ENCODE data around the gene TTYH2. TPM values are rescaled to one million over a fixed set of nuclear protein-coding genes. Genes with fewer than 3 reads are reported as not detected.
A peak's percentile ranks its signal among the peaks of the same experiment; 100 is the strongest.

Gene TTYH2
- total and polyA plus RNA-seq, 11 donors = 10.3 to 34.6 (median 22.4) TPM

GRCh38 chr17:74239172-74239571 is 25.8 kb downstream of the TTYH2 start:
- no peak overlapping the region for H3K4me3 ChIP-seq
- DNase-seq (no peak), ATAC-seq (no peak)
- no peaks in the 10 kb centered on the region for H3K27me3 ChIP-seq
- H3K27ac ChIP-seq = no peak overlapping the region
- no peak for TF ChIP-seq CTCF (IDR thresholded peaks at IDR 0.05)
- no peak for TF ChIP-seq POLR2A (IDR thresholded peaks at IDR 0.05)
- intact Hi-C loops (cut with DNase I) = no loop called here
- peaks cover 0 to 21% (median 0%) of the 10 kb centered on the region in 9 donors for H3K36me3 ChIP-seq
- 73 to 89% (median 79%) methylated on average over 9 to 10 of the region's 10 CpGs for WGBS, 4 donors
- H3K4me1 ChIP-seq = peaks cover 0 to 80% (median 50%) of the 10 kb centered on the region in 12 donors
- no peaks in the 10 kb centered on the region for H3K9me3 ChIP-seq

GRCh38 chr17:74240618-74241205 is 27.3 kb downstream of the TTYH2 start:
- Histone ChIP-seq H3K27me3 (no peaks in the 10 kb centered on the region), H3K4me1 (peaks cover 0 to 73% (median 43%) of the 10 kb centered on the region in 12 donors), H3K9me3 (no peaks in the 10 kb centered on the region), H3K4me3 (no peak overlapping the region), H3K27ac (peak overlapping the region in 5 of 12 donors; percentile 46 to 79 (median 61)), H3K36me3 (peaks cover 0 to 21% (median 0%) of the 10 kb centered on the region in 9 donors)
- TF ChIP-seq POLR2A (IDR thresholded peaks at IDR 0.05) (no peak), CTCF (IDR thresholded peaks at IDR 0.05) (no peak)
- WGBS, 4 donors = 36 to 56% (median 54%) methylated on average over 11 of the region's 11 CpGs
- ATAC-seq = peak in 2 of 4 donors; percentile 6 to 35
- DNase-seq = peak in 4 of 5 donors; percentile 55 to 72 (median 64)
- intact Hi-C loops (cut with DNase I) = loop anchor here in 1 of 10 donors (2.0 kb wide), 1 partner anchor 30 kb away; no protein-coding TSS in a partner anchor

- intact Hi-C loops (cut with DNase I) = loop anchor here in 1 of 10 donors (2.0 kb wide), 1 partner anchor 31 kb away; no protein-coding TSS in a partner anchor
- H3K36me3 ChIP-seq = peaks cover 0 to 21% (median 0%) of the 10 kb centered on the region in 9 donors
- TF ChIP-seq POLR2A (IDR thresholded peaks at IDR 0.05) (no peak), CTCF (IDR thresholded peaks at IDR 0.05) (no peak)
- DNase-seq (peak in 2 of 5 donors; percentile 41 to 65), ATAC-seq (peak in 3 of 4 donors; percentile 10 to 35 (median 35))
- H3K9me3 ChIP-seq = no peaks in the 10 kb centered on the region
- peak overlapping the region in 8 of 12 donors; percentile 3 to 79 (median 60) for H3K27ac ChIP-seq
- 37 to 52% (median 45%) methylated on average over 10 of the region's 10 CpGs for WGBS, 4 donors
- H3K4me3 ChIP-seq = no peak overlapping the region
- H3K4me1 ChIP-seq = peaks cover 0 to 68% (median 36%) of the 10 kb centered on the region in 12 donors
- H3K27me3 ChIP-seq = no peaks in the 10 kb centered on the region
These were observed 28.1 kb downstream of the TTYH2 start for GRCh38 chr17:74241431-74241830.

- DNase-seq (no peak), ATAC-seq (peak in 2 of 4 donors; percentile 29 to 35)
- Histone ChIP-seq H3K9me3 (no peaks in the 10 kb centered on the region), H3K27ac (peak overlapping the region in 8 of 12 donors; percentile 3 to 79 (median 60)), H3K36me3 (peaks cover 0 to 21% (median 0%) of the 10 kb centered on the region in 9 donors), H3K4me3 (no peak overlapping the region), H3K4me1 (peaks cover 0 to 64% (median 34%) of the 10 kb centered on the region in 12 donors), H3K27me3 (no peaks in the 10 kb centered on the region)
- 54 to 81% (median 66%) methylated on average over 2 of the region's 2 CpGs for WGBS, 4 donors
- intact Hi-C loops (cut with DNase I) = loop anchor here in 3 of 10 donors (2.0 kb wide), 2 partner anchors 31 to 55 kb away; no protein-coding TSS in a partner anchor
- TF ChIP-seq POLR2A (IDR thresholded peaks at IDR 0.05) (no peak), CTCF (IDR thresholded peaks at IDR 0.05) (no peak)
These were observed 28.5 kb downstream of the TTYH2 start for GRCh38 chr17:74241847-74242246.
